SK-N-SH treated with all-trans-retinoic acid at 6 μM for 48 hours (cell line): ENCODE results near the gene EN1.

Experiments
- ATAC-seq: fragments of 200-7000 bp; cut with Tn5 transposase; 3 replicates; pipeline ENCODE4 v1.9.1; 2020; ENCODE audit warnings: mild to moderate bottlenecking, moderate library complexity
- ARNTL ChIP-seq: fragments of 450-650 bp; formaldehyde crosslinking; IDR thresholded peaks from 2 replicates; pipeline ENCODE4 v1.5.0; 2020; ENCODE audit warnings: low read depth, mild to moderate bottlenecking, moderate library complexity, borderline replicate concordance
- BACH2 ChIP-seq: fragments of 250-450 bp; sonication (Bioruptor Pico); IDR thresholded peaks from 2 replicates; pipeline ENCODE4 v1.9.0; 2021; ENCODE audit warnings: mild to moderate bottlenecking, borderline replicate concordance
- CREB5 ChIP-seq: fragments of 250-450 bp; sonication (Bioruptor Pico); IDR thresholded peaks from 2 replicates; pipeline ENCODE4 v1.5.1; 2020; ENCODE audit warnings: low read depth, mild to moderate bottlenecking, moderate library complexity
- CSDC2 ChIP-seq: fragments of 250-450 bp; sonication (Bioruptor Pico); IDR thresholded peaks from 2 replicates; pipeline ENCODE4 v1.5.0; 2020; ENCODE audit warnings: mild to moderate bottlenecking, moderate library complexity
- CSRNP3 ChIP-seq: fragments of 250-450 bp; sonication (Bioruptor Pico); IDR thresholded peaks from 2 replicates; pipeline ENCODE4 v1.5.1; 2021; ENCODE audit warnings: mild to moderate bottlenecking, moderate library complexity
- ESRRG ChIP-seq: fragments of 250-450 bp; sonication (Bioruptor Pico); IDR thresholded peaks from 2 replicates; pipeline ENCODE4 v1.6.1; 2021; ENCODE audit warnings: mild to moderate bottlenecking
- GLIS3 ChIP-seq: fragments of 250-450 bp; sonication (Bioruptor Pico); IDR thresholded peaks from 2 replicates; pipeline ENCODE4 v1.5.0; 2020; ENCODE audit warnings: mild to moderate bottlenecking, moderate library complexity
- ISL1 ChIP-seq: fragments of 250-450 bp; sonication (Bioruptor Pico); IDR thresholded peaks from 2 replicates; pipeline ENCODE4 v2.1.2; 2022; ENCODE audit warnings: mild to moderate bottlenecking, moderate library complexity
- PATZ1 ChIP-seq: fragments of 250-450 bp; sonication (Bioruptor Pico); IDR thresholded peaks from 2 replicates; pipeline ENCODE4 v1.8.0; 2020; ENCODE audit warnings: mild to moderate bottlenecking, moderate library complexity, borderline replicate concordance
- POU6F1 ChIP-seq: fragments of 250-450 bp; sonication (Bioruptor Pico); IDR thresholded peaks from 2 replicates; pipeline ENCODE4 v1.8.0; 2021; ENCODE audit warnings: low read depth, mild to moderate bottlenecking, moderate library complexity, borderline replicate concordance
- PPARA ChIP-seq: fragments of 250-450 bp; sonication (Bioruptor Pico); IDR thresholded peaks from 2 replicates; pipeline ENCODE4 v1.5.0; 2020; ENCODE audit warnings: mild to moderate bottlenecking, borderline replicate concordance
- RARB ChIP-seq: fragments of 250-450 bp; sonication (Bioruptor Pico); IDR thresholded peaks from 2 replicates; pipeline ENCODE4 v1.8.0; 2021; ENCODE audit warnings: mild to moderate bottlenecking, moderate library complexity
- SNAI2 ChIP-seq: fragments of 250-450 bp; sonication (Bioruptor Pico); IDR thresholded peaks from 2 replicates; pipeline ENCODE4 v1.5.0; 2020; ENCODE audit warnings: mild to moderate bottlenecking, moderate library complexity
- TCF4 ChIP-seq: fragments of 250-450 bp; sonication (Bioruptor Pico); IDR thresholded peaks from 2 replicates; pipeline ENCODE4 v1.8.0; 2021; ENCODE audit warnings: mild to moderate bottlenecking, moderate library complexity, borderline replicate concordance
- TSHZ2 ChIP-seq: fragments of 250-450 bp; sonication (Bioruptor Pico); IDR thresholded peaks from 2 replicates; pipeline ENCODE4 v1.5.0; 2020; ENCODE audit warnings: mild to moderate bottlenecking, moderate library complexity
- ZC3H10 ChIP-seq: fragments of 250-450 bp; sonication (Bioruptor Pico); IDR thresholded peaks from 2 replicates; pipeline ENCODE4 v1.5.1; 2021; ENCODE audit warnings: mild to moderate bottlenecking, moderate library complexity
- ZFP3 ChIP-seq: fragments of 250-450 bp; sonication (Bioruptor Pico); IDR thresholded peaks from 2 replicates; pipeline ENCODE4 v1.5.0; 2020; ENCODE audit warnings: mild to moderate bottlenecking, moderate library complexity
- ZFP30 ChIP-seq: fragments of 450-650 bp; formaldehyde crosslinking; IDR thresholded peaks from 2 replicates; pipeline ENCODE4 v1.5.0; 2022; ENCODE audit warnings: mild to moderate bottlenecking, moderate library complexity
- ZNF565 ChIP-seq: fragments of 450-650 bp; formaldehyde crosslinking; conservative IDR thresholded peaks from 2 replicates; pipeline ENCODE4 v1.5.0; 2020; ENCODE audit warnings: low read depth, mild to moderate bottlenecking, moderate library complexity
- ZNF70 ChIP-seq: fragments of 450-650 bp; formaldehyde crosslinking; IDR thresholded peaks from 2 replicates; pipeline ENCODE4 v1.5.0; 2020; ENCODE audit warnings: mild to moderate bottlenecking, moderate library complexity

Gene EN1

GRCh38 chr2:118808429-118808809 lies 39.0 kb downstream of the EN1 start (continued):
- TF ChIP-seq CSRNP3 = no peak
- TF ChIP-seq SNAI2 (CRISPR knock-in tag) = no peak
- no peak for TF ChIP-seq ESRRG (CRISPR knock-in tag)

GRCh38 chr2:118807668-118808428 lies 39.6 kb downstream of the EN1 start:
- TF ChIP-seq RARB (CRISPR knock-in tag) = no peak
- TF ChIP-seq ISL1 (CRISPR knock-in tag) = no peak
- TF ChIP-seq ESRRG (CRISPR knock-in tag) = no peak
- TF ChIP-seq TCF4 (CRISPR knock-in tag) = no peak
- TF ChIP-seq CSDC2 (CRISPR knock-in tag) = no peak
- TF ChIP-seq ZNF565 (CRISPR knock-in tag) = no peak
- no peak for TF ChIP-seq GLIS3
- no peak for TF ChIP-seq PPARA (CRISPR knock-in tag)
- no peak for TF ChIP-seq ZFP3 (CRISPR knock-in tag)
- no peak for TF ChIP-seq ARNTL (CRISPR knock-in tag)
- no peak for TF ChIP-seq CSRNP3
- TF ChIP-seq PATZ1 (CRISPR knock-in tag) = no peak
- TF ChIP-seq SNAI2 (CRISPR knock-in tag) = no peak
- no peak for TF ChIP-seq ZC3H10 (CRISPR knock-in tag)
- TF ChIP-seq TSHZ2 (CRISPR knock-in tag) = no peak
- TF ChIP-seq POU6F1 (CRISPR knock-in tag) = no peak
- TF ChIP-seq BACH2 (CRISPR knock-in tag) = no peak
- TF ChIP-seq ZNF70 (CRISPR knock-in tag) = no peak
- ATAC-seq = no peak

GRCh38 chr2:118806797-118807667 lies 40.4 kb downstream of the EN1 start:
- no peak for ATAC-seq
- no peak for TF ChIP-seq PPARA (CRISPR knock-in tag)
- TF ChIP-seq CREB5 (CRISPR knock-in tag) = no peak
- TF ChIP-seq TCF4 (CRISPR knock-in tag) = no peak
- TF ChIP-seq PATZ1 (CRISPR knock-in tag) = no peak
- TF ChIP-seq ZFP30 = no peak
- no peak for TF ChIP-seq GLIS3
- TF ChIP-seq ZFP3 (CRISPR knock-in tag) = no peak
- no peak for TF ChIP-seq SNAI2 (CRISPR knock-in tag)
